LNCaP clone FGC (cell line): ENCODE measurements around the gene NSD1.
A peak's percentile ranks its signal among the peaks of the same experiment; 100 is the strongest.

Experiments used
- DNase-seq: peaks from one replicate; pipeline ENCODE4 v3.0.0-alpha.2; 2011; ENCODE audit warnings: low read depth
- H3K4me3 ChIP-seq: 2 replicates; pipeline ENCODE4 v1.5.1; 2011; ENCODE audit warnings: mild to moderate bottlenecking, low read depth, low read length, control low read depth
- TF ChIP-seq, protein P1 (sequence below): IDR thresholded peaks from 2 replicates; pipeline ENCODE4 v1.5.1; 2012; ENCODE audit warnings: mild to moderate bottlenecking; ENCODE audit not compliant: control insufficient read depth, insufficient read depth; ENCODE audit errors: extremely low read depth

NSD1 gene

GRCh38 chr5:177297922-177298321, 164.3 kb downstream of the NSD1 start:
- TF ChIP-seq, protein P1, sequence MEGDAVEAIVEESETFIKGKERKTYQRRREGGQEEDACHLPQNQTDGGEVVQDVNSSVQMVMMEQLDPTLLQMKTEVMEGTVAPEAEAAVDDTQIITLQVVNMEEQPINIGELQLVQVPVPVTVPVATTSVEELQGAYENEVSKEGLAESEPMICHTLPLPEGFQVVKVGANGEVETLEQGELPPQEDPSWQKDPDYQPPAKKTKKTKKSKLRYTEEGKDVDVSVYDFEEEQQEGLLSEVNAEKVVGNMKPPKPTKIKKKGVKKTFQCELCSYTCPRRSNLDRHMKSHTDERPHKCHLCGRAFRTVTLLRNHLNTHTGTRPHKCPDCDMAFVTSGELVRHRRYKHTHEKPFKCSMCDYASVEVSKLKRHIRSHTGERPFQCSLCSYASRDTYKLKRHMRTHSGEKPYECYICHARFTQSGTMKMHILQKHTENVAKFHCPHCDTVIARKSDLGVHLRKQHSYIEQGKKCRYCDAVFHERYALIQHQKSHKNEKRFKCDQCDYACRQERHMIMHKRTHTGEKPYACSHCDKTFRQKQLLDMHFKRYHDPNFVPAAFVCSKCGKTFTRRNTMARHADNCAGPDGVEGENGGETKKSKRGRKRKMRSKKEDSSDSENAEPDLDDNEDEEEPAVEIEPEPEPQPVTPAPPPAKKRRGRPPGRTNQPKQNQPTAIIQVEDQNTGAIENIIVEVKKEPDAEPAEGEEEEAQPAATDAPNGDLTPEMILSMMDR, result no peak
- DNase-seq, result no peak
- H3K4me3 ChIP-seq, result no peak overlapping the region

DNA sequence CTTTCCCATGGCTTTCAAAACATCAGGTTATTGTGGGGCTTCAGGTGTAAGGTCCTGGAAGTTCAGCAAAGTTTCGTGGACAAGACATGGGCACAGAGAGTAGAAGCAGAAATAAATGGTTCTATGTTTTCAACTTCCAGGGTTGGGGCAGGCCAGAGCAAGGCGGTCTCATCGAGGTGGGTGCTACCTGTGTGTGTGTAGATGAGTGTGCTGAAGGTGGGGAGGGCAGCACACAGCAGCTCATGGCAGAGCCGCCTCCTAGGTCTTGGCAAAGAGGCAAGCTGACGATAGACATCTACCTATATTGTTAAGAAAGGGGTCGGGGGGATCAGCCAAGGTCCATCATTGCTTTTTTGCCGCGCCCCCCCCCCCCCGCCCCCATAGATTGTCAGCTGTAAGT, 166.1 kb downstream of the NSD1 start:
- H3K4me3 ChIP-seq, result no peak overlapping the region
- TF ChIP-seq, protein P1, result no peak
- no peak for DNase-seq

DNA sequence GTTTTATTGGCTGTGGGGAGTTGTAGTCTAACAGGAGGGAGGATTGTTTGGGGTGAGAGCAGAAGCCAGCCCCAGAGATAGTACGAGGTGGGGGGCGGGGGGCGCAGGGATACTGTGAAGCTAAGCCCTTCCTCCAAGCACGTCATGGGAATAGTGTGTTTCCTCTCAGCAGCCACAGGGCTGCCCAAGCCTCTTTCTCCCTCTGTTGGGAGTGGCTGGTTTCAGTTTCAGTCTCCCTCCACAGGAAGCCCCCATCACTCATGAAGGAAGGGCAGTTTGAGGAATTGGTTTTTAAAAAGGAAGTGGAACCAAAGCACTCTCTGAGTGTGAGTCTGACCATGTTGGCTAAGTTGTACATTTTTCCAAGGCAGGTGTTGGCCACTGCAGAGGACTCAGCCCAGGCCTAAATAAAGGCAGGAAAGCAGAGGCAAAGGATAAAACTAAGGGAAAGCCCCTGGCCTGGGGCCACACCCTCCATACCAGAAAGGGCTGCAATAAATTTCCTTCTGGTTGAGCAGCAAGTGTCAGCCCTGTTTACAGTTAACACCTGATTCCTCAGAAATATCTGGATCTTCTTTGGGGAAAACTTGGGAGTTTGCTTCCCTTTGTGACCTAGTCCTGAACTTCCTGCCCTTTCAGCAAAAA, 166.8 kb downstream of the NSD1 start:
- no peak overlapping the region for H3K4me3 ChIP-seq
- no peak for DNase-seq

GRCh38 chr5:177300951-177301350, 167.4 kb downstream of the NSD1 start:
- no peak overlapping the region for H3K4me3 ChIP-seq
- TF ChIP-seq, protein P1, result no peak
- no peak for DNase-seq

More for the DNA sequence above, 166.8 kb downstream of the NSD1 start:
- TF ChIP-seq, protein P1, result no peak

DNA sequence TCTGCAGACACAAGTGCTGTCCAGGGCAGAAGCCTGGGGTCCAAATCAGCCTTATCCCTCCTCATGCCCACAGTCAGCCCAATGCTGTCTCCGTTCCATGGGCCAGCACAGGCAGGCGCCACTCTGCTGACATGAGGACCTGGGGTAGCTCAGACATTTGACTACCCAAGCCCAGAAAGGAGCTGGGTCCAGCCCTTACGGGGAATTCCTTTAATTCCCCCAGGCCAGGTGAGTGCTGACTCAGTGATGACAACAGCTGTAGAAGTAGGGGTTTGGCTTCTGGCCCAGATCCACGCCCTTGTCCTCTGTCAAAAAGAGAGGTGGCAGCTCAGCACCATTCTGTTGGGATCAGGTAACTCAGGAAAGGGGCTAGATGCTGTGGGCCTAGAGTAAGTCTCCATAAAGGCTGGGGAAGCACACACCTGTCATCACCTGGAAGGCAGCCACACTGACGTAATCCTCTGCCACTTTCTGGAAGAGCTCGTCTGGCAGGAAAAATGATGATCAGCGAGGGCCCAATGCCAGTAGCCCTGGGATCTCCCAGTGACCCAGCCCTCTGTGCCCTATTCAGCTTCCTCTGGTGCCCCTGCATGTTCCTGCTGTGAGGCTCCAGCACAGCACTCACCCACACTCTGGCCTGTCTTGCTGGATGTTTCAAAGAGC, 168.1 kb downstream of the NSD1 start:
- peak overlapping the region; percentile 91 for H3K4me3 ChIP-seq
- peak; percentile 96 for DNase-seq

GRCh38 chr5:177302354-177303110, 169.0 kb downstream of the NSD1 start:
- H3K4me3 ChIP-seq, result peak overlapping the region; percentile 91
- no peak for DNase-seq
- TF ChIP-seq, protein P1, result no peak

More for the DNA sequence above, 168.1 kb downstream of the NSD1 start:
- TF ChIP-seq, protein P1, result no peak
